Subcutaneous adipose tissue (tissue), 4 donors: ENCODE data around the gene FHAD1. TPM values are rescaled to one million over a fixed set of nuclear protein-coding genes. Genes with fewer than 3 reads are reported as not detected.

ENCODE experiments used
- CTCF ChIP-seq: fragments of 450-650 bp; IDR thresholded peaks from one replicate; pipeline ENCODE4 v1.5.1; 2016; ENCODE audit warnings: low read depth, mild to moderate bottlenecking, control low read depth, antibody characterized with exemption, moderate library complexity
- total RNA-seq, 4 donors: library from RNA; depleted of rRNA; stranded (reverse); fragments of >200 nt; gene quantifications; one replicate each; pipeline ENCODE4 v1.1.0, GENCODE V29; 2016

The FHAD1 gene
- total RNA-seq, 4 donors from 2014 or later = 1.1 to 1.7 TPM; not detected in 2

GRCh38 chr1:15424146-15424667 lies 177.2 kb downstream of the FHAD1 start:
- TF ChIP-seq CTCF = no peak

- no peak for TF ChIP-seq CTCF
Measured at GRCh38 chr1:15424981-15425380, 178.0 kb downstream of the FHAD1 start.

GRCh38 chr1:15425521-15425920 lies 178.5 kb downstream of the FHAD1 start:
- no peak for TF ChIP-seq CTCF

GRCh38 chr1:15425958-15426357 lies 178.9 kb downstream of the FHAD1 start:
- TF ChIP-seq CTCF = no peak

- TF ChIP-seq CTCF = no peak
Measured at GRCh38 chr1:15426492-15427279, 179.7 kb downstream of the FHAD1 start.

GRCh38 chr1:15427280-15427666 lies 180.2 kb downstream of the FHAD1 start:
- no peak for TF ChIP-seq CTCF

GRCh38 chr1:15428815-15429435 lies 181.9 kb downstream of the FHAD1 start:
- TF ChIP-seq CTCF = no peak
